Measurements from ENCODE around the gene WNT10A.
"Not testable (repeated sequence)": the region's sequence is repeated elsewhere in the genome, so short reads cannot be mapped to it uniquely, and the experiment has no call there.

WNT10A gene

DNA sequence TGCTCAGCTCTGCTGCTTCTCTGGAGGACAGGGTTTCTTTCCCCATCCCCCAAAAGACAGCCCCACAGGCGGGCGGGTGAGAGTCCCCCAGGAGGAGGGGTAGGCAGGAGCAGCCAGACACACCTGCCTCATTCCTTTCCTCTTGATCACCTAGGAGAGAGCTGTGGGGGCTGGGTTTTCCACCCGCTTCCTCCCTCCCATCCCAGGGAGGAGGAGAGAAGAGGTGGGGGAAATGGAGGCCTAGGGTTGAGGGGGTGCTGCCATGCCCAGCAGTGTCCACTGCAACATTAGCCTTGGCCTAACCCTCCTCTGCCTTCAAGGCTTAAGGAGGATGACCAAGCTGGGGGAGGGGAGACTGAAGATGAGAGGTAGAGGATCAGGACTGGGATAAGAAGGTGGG lies 14.7 kb downstream of the WNT10A start:
- no peak for DNase-seq

DNA sequence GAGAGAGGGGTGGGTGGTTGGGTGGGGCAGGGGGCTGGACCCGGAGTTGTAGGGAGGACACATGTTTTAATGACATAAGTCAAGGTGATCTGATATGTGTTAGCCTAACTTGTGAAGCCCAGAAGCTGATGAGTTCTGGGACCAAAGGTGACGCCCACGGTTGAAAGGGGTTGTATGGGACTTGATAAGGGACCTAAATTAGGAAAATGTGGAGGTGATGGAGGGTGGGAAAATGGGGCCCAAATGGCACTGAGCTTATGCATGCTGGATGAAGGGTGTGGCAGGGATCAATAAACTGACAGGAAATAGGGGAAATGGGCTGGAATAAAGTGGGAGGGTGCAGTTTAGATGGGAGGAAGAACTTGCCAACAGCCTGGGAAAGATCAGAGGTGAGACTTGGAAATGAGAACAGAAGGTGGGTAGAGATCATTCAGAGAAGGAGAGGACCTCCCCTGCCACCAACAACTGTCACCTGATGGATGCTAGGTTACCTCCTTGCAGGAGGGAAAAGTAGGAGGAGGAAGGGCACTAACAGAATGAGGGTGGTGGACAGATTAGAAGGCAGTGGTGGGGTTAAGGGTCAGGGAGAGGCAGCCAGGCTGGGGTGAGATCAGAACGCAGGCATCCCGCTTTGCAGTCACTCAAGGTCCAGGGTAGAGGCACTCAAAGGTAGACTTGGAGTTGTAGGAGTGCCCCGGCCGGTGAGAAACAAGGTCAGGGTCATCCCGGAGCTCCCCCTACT lies 15.3 kb downstream of the WNT10A start:
- no peak for DNase-seq

- DNase-seq, result no peak
Observed at GRCh38 chr2:218896501-218897393, 16.1 kb downstream of the WNT10A start.

DNA sequence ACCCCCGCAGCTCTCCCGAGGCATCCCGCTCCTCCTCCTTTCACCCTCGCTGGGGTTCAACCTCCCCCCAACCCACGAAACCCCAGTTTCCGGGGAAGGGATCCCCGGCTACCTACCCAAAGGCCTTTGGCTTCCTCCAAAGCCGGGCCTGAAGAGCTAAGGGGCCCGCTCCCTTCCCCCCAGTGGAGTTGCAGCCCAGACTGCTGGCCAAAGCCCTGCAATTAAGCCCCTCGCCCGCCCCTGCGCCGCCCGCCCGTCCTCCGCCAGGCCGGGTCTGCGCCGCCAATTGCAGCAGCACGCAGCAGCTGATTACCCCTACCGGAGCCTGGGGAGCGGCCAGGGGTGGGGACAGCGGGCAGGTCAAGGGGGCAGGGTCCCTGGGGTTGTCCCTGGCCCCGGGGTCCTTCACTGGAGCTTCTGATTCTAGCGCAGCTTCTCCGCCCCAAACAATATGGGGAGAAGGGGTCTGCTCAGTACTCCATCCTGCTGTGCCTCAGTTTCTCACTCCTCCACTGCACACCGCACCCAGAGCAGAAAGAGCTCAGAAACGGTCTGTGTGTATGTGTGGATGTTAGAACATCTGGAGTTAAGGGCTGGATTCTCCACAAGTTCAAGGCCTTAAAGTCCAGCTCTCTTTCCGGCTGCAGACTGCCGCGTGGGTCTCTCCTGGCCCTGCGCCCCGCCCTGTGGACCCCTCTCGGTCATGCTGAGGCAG lies 16.9 kb downstream of the WNT10A start:
- no peak for DNase-seq

DNA sequence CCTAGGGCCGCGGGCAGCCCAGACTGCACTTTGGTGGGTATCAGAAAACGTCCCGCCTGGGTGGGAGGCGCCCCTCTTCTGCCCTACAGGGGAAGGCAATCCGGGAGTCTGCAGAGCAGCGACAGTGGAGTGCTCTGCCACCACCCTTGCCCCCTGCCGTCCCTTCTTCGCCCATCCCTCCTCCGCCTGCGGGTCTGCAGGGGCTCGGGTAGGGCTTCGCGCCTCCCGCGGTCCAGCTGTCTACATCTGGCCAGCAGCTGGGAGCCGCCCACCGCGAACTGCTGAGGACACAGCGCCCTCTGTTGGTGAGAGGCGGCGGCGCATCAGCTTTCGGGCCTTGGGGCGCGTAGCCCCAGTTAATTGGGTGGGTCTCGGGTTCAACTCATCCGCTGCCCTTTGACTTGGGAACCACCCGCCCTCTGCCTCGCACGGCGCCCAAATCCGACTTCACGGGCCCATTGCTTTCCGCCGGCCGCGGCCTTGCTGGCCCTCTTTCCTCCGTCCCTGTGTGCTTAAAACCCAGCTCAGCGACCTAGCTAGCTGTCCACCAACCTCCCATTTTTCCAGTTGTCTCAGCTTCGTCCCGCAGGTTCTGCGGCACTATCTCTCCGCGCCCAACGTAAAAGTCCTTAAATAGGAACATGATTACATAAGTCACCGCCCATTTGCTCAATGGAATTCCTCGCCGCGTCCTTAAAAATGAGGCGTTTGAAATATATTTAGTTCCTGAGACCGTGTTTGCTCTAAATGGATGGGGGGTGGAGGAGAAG lies 17.6 kb downstream of the WNT10A start:
- no peak for DNase-seq

DNA sequence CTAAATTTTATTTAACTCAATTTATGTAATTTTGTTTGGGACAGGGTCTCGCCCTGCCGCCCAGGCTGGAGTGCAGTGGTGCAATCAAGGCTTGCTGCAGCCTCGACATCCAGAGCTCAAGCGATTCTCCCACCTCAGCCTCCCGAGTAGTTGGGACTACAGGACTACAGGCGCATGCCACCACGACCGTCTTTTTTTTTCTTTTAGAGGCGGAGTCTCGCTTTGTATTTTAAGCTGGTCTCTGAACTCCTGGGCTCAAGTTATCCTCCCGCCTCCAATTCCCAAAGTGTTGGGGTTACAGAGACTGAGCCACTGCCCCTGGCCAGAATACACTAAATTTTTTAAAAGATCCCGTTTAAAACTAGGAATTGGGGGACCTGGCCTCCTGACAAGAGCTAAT lies 18.5 kb downstream of the WNT10A start:
- no peak for DNase-seq

DNA sequence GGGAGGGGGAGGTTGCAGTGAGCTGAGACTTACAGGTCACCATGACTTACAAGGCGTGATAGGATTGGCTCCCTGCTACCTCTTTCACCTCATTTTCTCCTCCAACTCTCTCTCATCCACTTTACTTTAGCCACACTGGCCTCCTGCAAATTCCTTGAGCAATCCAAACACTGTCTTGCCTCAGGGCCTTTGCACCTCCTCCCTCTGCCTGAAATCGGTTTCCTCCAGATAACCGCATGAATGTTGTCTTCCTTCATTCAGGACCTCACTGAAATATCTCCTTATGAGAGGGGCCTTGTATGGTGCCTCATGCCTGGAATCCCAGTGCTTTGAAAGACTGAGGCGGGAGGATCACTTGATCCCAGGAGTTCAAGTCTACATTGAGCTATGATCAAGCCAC lies 21.8 kb downstream of the WNT10A start:
- DNase-seq, result no peak

DNA sequence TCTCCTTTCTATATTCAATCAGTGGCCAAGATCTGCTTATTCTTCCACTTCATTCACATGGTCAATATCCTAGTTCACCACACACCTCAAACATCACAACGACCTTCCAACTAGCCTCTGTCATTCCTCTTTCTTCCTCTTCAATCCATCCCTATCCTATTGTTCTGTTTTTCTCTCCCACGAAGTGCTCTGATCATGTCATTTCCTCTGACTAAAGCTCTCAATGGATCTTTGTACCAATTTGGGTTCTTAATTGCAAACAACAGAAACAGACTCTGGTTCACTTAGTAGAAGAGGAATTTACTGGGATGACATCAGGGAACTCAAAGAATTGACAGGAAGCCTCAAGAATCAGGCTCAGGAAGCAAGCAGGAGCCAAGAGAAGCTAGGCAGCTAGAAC lies 23.5 kb downstream of the WNT10A start:
- no peak for DNase-seq

GRCh38 chr2:218908721-218909619 lies 28.3 kb downstream of the WNT10A start:
- peak; percentile 86 for DNase-seq

GRCh38 chr2:218910741-218911140 lies 30.1 kb downstream of the WNT10A start:
- no peak for DNase-seq

DNA sequence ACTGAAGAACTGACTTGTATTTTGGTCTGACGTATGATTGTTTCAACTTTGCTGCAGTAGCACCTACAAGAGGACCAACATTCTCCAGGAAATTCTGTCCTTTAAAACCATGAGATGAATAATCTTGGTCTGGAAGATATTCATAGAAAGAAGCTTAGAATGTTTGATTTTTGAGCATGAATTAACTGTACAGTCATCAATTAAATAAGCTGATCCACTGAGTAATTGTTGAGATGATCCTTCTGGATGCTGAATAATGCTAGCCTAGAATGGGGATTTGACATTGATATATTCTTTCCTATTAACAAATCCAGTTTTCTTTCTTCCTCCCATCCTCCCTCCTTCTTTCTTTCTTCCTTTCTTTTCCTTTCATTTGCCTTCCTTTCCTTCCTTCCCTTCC lies 39.9 kb downstream of the WNT10A start:
- no peak for DNase-seq

DNA sequence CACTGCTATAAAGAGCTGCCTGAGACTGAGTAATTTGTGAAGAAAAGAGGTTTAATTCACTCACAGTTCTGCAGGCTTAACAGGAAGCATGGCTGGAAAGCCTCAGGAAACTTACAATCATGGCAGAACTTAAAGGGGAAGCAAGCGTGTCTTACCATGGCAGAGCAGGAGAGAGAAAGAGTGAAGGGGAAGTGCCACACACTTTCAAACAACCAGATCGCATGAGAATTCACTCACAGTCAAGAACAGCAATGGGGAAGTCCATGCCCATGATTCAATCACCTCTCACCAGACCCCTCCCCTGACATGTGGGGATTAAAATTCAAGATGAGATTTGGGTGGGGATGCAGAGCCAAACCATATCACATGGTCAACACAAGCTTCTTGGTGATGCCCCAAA lies 44.1 kb downstream of the WNT10A start:
- DNase-seq, result no peak

DNA sequence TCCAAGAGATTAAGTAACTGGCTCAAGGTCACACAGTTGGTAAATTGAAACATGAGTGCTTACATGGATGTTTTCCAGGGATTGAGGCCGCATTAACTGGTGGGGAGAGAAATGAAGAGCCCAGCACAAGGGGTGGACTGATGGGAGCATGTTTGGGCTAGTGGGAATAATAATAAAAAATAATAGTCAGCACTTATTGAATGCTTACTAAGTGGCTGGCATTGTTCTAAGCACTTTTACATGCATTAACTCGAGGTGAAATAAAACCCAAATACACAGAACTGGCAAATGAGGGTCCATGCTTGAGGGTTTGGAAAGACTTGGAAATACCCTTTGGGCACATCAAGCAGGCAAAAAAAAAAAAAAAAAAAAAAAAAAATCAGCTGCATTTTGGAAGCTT lies 44.8 kb downstream of the WNT10A start:
- DNase-seq, result no peak

- DNase-seq, result no peak
Observed at GRCh38 chr2:218927422-218927821, 46.8 kb downstream of the WNT10A start.

- no peak for DNase-seq
Observed at GRCh38 chr2:218927876-218928275, 47.2 kb downstream of the WNT10A start.

GRCh38 chr2:218930488-218930887 lies 49.8 kb downstream of the WNT10A start:
- not testable (repeated sequence) for DNase-seq

DNA sequence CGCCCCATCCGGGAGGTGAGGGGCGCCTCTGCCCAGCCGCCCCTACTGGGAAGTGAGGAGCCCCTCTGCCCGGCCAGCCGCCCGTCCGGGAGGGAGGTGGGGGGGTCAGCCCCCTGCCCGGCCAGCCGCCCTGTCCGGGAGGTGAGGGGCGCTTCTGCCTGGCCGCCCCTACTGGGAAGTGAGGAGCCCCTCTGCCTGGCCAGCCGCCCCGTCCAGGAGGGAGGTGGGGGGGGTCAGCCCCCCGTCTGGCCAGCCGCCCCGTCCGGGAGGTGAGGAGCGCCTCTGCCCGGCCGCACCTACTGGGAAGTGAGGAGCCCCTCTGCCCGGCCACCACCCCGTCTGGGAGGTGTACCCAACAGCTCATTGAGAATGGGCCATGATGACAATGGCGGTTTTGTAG lies 51.1 kb downstream of the WNT10A start:
- not testable (repeated sequence) for DNase-seq
